ENCODE measurements around the gene DCST1.

DCST1 gene

DNA sequence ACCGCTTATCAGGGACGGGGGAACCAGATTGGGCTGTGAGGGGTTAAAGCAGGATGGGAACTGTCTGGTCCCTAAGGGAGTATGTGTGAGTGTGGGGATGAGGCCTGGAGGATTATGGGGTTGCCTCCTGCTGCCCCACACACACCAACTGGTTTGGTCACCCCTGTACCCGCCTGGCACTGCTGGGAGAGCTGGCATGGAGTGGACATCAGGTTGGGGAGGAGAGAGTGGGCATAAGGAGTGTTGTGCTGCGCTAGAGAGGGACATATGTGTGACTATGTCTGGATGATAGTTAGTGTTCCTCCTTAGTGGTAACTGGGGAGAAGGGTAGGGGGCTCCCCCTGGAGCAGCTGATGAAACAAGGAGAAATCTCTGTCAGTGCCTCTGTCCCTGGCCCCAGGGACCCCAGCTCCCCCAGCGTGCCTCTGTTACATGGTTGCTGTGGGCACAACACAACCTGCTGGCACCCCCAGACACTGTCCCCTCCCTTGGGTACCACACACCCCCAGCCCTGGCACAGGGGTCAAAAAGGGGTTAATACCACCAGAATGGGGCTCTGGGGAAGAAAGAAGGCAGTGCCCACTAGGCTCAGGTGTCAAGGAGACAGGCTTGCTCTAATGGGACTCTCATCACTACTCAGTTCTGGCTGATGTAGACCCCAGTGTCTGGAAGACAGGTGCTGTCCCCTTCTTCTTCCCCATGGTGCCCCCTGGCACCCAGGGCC is 29.1 kb upstream of the DCST1 start:
- peak overlapping the region; percentile 80 for H3K4me3 ChIP-seq (ENCODE audit: low read length)
- TF ChIP-seq ZNF274 (IDR thresholded peaks at IDR 0.05; ENCODE audit: low read depth, low read length) = no peak

DNA sequence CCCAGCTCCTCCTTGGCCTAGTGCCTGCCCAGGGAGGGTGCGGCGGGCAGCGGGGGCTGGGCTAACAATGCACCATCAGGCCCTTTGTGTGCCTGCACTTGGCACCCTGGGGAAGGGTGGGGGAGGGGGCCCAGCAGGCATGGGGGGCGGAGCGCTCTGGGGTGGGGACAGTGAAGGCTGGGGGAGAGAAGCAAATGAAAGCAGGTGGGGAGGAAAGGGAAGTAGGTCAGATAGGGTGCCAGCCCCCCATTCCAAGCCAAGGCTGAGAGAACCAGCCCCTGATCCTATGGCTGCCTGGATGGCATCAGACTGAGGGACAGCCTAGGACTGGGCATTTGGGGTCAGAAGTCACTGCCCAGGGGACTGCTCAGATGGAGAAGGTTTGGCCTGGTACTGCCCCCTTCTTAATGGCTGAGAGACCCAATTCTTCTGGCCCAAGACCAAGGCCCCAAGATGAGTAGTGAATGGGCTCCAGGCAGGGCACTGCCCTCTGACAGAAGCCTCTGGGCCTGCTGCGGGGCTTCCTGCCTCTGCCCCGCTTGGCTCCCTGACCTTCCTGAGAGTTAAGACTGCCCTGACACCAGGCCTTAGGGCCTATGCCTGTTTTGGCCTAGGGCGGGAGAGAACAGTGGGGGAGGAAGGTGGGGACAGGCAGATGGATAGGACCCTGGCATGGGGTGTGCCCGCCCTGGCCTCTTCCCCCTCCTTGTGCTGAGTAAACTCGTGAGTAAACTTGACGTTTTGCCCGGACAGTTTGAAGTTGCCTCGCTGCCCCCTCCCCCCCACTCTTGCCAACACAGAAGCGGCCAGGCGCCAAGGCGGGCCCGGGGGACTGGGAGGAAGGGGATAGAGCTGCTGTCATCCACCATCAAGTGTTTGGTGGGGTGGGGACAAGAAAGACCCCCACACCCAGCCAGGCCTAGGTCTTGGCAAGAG is 28.3 kb upstream of the DCST1 start:
- H3K4me3 ChIP-seq (ENCODE audit: low read length) = no peak overlapping the region; the same call in 1 of the 2 replicates
- TF ChIP-seq ZNF274 (IDR thresholded peaks at IDR 0.05; ENCODE audit: low read depth, low read length) = no peak

GRCh38 chr1:155006601-155007101 is 27.0 kb upstream of the DCST1 start:
- H3K4me3 ChIP-seq (ENCODE audit: low read length) = no peak overlapping the region
- no peak for TF ChIP-seq ZNF274 (IDR thresholded peaks at IDR 0.05; ENCODE audit: low read depth, low read length)

DNA sequence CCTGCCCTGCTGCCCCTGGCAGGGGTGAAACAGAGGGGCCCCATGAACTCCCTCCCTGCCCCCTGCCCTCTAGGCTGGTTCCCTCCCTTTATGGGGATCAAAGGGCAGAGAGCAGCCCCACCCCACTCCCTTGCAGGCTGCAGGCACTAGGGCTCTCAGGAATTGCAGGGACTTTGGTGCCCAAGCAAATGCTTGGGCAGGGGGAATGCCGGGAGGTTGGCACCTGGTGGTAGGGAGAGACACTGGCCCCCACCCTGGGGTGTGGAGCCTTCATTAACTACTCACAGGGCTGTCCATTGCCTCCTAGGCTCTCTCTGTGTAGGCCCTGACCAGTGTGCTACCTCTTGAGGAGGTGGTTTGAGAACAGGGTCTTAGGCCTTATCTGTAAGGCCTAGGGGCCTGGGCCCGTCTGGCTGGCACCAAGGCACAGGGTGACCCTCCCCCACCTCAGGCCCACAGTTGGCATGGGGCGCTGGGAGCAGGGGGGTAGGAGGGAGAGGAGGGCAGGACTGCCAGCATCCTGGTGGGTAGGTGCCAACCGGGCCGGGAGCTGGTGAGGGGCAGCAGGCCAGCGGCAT is 26.3 kb upstream of the DCST1 start:
- TF ChIP-seq ZNF274 (IDR thresholded peaks at IDR 0.05; ENCODE audit: low read depth, low read length) = no peak
- no peak overlapping the region for H3K4me3 ChIP-seq (ENCODE audit: low read length)

GRCh38 chr1:155008015-155008941 is 25.3 kb upstream of the DCST1 start:
- H3K4me3 ChIP-seq (ENCODE audit: low read length) = no peak overlapping the region
- no peak for TF ChIP-seq ZNF274 (IDR thresholded peaks at IDR 0.05; ENCODE audit: low read depth, low read length)

DNA sequence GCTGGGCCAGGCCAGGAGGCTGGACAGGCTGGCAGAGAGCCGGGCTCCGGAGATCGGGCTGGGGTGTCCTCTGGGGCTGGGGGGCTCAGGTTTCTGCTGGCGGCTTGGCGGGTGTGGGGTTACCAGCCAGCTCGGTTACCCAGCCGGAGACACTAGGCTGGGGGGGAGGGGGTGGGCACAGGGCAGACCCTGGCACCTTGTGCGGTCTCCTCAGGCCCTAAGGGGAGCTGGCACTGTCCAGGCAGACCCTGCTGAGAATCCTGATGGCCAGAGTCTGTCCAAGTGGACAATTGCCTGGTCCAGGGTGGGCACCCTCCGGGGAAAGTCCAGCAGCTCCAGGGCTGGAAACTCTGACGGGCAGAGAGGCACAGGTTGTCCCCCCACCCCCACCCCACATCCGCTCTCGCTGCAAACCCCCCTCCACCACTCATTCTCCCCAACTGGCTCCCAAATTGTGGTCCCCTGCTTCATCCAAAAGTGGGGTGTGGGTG is 24.4 kb upstream of the DCST1 start:
- no peak for TF ChIP-seq ZNF274 (IDR thresholded peaks at IDR 0.05; ENCODE audit: low read depth, low read length)
- no peak overlapping the region for H3K4me3 ChIP-seq (ENCODE audit: low read length)

- TF ChIP-seq ZNF274 (IDR thresholded peaks at IDR 0.05; ENCODE audit: low read depth, low read length) = no peak
- H3K4me3 ChIP-seq (ENCODE audit: low read length) = no peak overlapping the region
Observed at GRCh38 chr1:155009742-155010141, 23.9 kb upstream of the DCST1 start.

- TF ChIP-seq ZNF274 (IDR thresholded peaks at IDR 0.05; ENCODE audit: low read depth, low read length) = no peak
- H3K4me3 ChIP-seq (ENCODE audit: low read length) = no peak overlapping the region
Observed at GRCh38 chr1:155010211-155010918, 23.3 kb upstream of the DCST1 start.

DNA sequence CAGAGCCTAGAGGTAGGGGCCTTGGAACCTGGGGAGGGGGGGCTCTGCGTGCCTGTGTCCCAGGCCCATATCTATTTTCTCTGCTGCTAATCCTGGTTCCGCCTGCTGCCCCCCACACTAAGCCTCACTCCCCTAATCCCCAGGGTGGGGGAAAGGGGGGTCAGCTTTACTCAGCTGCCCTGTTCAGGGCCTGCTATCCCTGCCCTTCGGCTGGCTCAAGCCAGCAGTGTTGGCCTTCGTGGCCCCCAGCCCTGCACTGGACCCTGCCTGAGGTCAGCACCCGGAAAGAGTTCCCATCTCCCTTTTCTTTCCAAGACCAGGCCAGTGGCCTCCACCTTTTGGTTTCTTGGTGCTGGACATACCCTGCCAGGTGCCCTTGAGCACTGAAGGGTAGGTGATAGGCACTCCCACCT is 22.6 kb upstream of the DCST1 start:
- H3K4me3 ChIP-seq (ENCODE audit: low read length) = no peak overlapping the region
- TF ChIP-seq ZNF274 (IDR thresholded peaks at IDR 0.05; ENCODE audit: low read depth, low read length) = no peak

DNA sequence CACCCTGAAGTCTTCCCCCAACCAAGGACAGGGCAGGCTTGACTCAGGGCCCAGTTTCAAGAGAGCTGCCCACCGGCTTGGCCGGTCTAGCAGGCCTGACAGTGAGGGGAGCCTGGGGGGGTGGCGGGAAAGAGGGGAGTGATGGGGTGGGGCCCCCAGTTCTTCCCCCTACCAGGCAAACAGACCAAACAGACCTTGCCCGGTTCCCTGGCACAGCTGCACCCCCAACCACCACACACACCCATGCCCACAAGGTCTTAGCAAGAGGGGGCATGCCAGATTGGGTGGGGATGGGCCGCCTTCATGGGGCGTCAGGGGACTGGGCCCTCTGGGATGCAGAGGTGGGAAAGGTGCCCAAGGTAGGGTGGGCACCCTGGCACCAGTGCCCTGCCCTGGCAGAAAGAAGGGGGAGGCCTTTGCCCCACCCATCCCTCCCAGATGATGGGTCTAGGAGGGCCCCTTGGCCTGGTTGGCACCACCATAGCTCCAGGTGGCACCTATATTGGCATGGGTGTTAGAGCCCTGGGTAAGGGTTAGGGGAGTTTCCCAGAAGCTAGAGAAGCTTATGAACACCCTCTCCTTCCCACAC is 22.1 kb upstream of the DCST1 start:
- no peak overlapping the region for H3K4me3 ChIP-seq (ENCODE audit: low read length)
- no peak for TF ChIP-seq ZNF274 (IDR thresholded peaks at IDR 0.05; ENCODE audit: low read depth, low read length)

DNA sequence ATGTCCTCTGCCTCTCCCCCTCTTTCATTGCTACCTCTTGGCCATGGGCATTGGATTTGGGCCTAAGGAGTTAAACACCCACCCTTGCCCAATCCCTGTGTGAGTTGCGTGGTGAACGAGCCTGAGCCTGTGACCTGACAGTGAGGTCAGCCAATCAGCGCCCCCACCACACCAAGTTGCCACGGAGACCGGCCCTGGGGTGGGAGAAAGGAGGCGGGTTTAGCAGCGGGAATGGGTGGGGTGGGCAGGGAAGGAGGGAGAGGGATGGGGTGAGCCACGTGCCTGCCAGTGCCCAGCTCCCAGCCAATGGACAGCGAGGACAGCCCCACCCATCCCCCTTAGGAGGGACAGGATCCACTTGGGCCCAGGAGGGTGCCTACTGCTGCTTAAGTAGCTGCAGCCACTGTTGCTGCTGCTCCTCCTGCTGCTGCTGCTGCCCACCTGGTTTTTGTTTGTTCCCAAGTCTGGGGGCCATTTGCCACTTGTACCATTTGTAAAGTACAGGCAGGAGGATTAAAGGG is 21.5 kb upstream of the DCST1 start:
- no peak overlapping the region for H3K4me3 ChIP-seq (ENCODE audit: low read length)
- TF ChIP-seq ZNF274 (IDR thresholded peaks at IDR 0.05; ENCODE audit: low read depth, low read length) = no peak

All from GM08714 (cell line).